Loucy (cell line): ENCODE data around the gene GRAMD4.

ENCODE experiments used
- EZH2phosphoT487 ChIP-seq: fragments of 200-600 bp; IDR thresholded peaks from 2 replicates; pipeline ENCODE4 v1.6.1; 2018; ENCODE audit warnings: antibody characterized with exemption, mild to moderate bottlenecking, moderate library complexity, borderline replicate concordance
- TF ChIP-seq, protein P1 (sequence below): fragments of 200-600 bp; sonication (generic); conservative IDR thresholded peaks from 2 replicates; pipeline ENCODE4 v1.5.1; 2014; ENCODE audit warnings: mild to moderate bottlenecking, antibody characterized with exemption, low read length

- TF ChIP-seq, protein P1, sequence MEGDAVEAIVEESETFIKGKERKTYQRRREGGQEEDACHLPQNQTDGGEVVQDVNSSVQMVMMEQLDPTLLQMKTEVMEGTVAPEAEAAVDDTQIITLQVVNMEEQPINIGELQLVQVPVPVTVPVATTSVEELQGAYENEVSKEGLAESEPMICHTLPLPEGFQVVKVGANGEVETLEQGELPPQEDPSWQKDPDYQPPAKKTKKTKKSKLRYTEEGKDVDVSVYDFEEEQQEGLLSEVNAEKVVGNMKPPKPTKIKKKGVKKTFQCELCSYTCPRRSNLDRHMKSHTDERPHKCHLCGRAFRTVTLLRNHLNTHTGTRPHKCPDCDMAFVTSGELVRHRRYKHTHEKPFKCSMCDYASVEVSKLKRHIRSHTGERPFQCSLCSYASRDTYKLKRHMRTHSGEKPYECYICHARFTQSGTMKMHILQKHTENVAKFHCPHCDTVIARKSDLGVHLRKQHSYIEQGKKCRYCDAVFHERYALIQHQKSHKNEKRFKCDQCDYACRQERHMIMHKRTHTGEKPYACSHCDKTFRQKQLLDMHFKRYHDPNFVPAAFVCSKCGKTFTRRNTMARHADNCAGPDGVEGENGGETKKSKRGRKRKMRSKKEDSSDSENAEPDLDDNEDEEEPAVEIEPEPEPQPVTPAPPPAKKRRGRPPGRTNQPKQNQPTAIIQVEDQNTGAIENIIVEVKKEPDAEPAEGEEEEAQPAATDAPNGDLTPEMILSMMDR, result no peak
- TF ChIP-seq EZH2phosphoT487, result no peak
These were observed 27.8 kb upstream of the GRAMD4 start for GRCh38 chr22:46592390-46592872.
